Loucy (cell line): ENCODE measurements around the gene CCDC187.

Experiments
- H2AFZ ChIP-seq: fragments of 200-600 bp; sonication (generic); 2 replicates; pipeline ENCODE4 v1.6.0; 2016; ENCODE audit warnings: antibody characterized with exemption, mild to moderate bottlenecking, low read length, moderate library complexity
- H3F3A ChIP-seq: fragments of 200-600 bp; 2 replicates; pipeline ENCODE4 v1.6.0; 2016; ENCODE audit warnings: antibody characterized with exemption, low read depth, mild to moderate bottlenecking
- H3K27me3 ChIP-seq: fragments of 200-600 bp; sonication (generic); 2 replicates; pipeline ENCODE4 v1.6.1; 2014; ENCODE audit warnings: low read length, mild to moderate bottlenecking; ENCODE audit not compliant: insufficient read depth, poor library complexity, severe bottlenecking
- H3K36me3 ChIP-seq: fragments of 200-600 bp; sonication (generic); 2 replicates; pipeline ENCODE4 v1.6.1; 2016; ENCODE audit warnings: low read length; ENCODE audit not compliant: insufficient read depth
- H3K4me1 ChIP-seq: fragments of 200-600 bp; sonication (generic); 2 replicates; pipeline ENCODE4 v1.5.1; 2014; ENCODE audit warnings: low read length, mild to moderate bottlenecking; ENCODE audit not compliant: insufficient read depth, poor library complexity, severe bottlenecking
- H3K4me2 ChIP-seq: fragments of 200-600 bp; sonication (generic); 2 replicates; pipeline ENCODE4 v1.6.0; 2014; ENCODE audit warnings: antibody characterized with exemption, low read length, low read depth, mild to moderate bottlenecking; ENCODE audit not compliant: poor library complexity, severe bottlenecking
- H3K4me3 ChIP-seq: fragments of 200-600 bp; sonication (generic); 2 replicates; pipeline ENCODE4 v1.5.1; 2014; ENCODE audit warnings: low read length, mild to moderate bottlenecking, mixed read lengths; ENCODE audit not compliant: poor library complexity, severe bottlenecking
- H3K79me2 ChIP-seq: fragments of 200-600 bp; sonication (generic); 2 replicates; pipeline ENCODE4 v1.6.1; 2014; ENCODE audit warnings: low read length; ENCODE audit not compliant: insufficient read depth
- H3K9ac ChIP-seq: fragments of 200-600 bp; sonication (generic); 2 replicates; pipeline ENCODE4 v1.6.0; 2014; ENCODE audit warnings: mild to moderate bottlenecking, low read depth, low read length, moderate library complexity; ENCODE audit not compliant: poor library complexity, severe bottlenecking
- H3K9me2 ChIP-seq: fragments of 200-600 bp; sonication (generic); replicated peaks from 2 replicates; pipeline ENCODE4 v1.6.1; 2016; ENCODE audit warnings: low read depth, low read length, mixed read lengths
- H3K9me3 ChIP-seq: fragments of 200-600 bp; sonication (generic); 2 replicates; pipeline ENCODE4 v1.6.1; 2014; ENCODE audit warnings: mild to moderate bottlenecking, antibody characterized with exemption, low read length, low read depth; ENCODE audit not compliant: insufficient read depth
- H4K20me1 ChIP-seq: fragments of 200-600 bp; sonication (generic); 2 replicates; pipeline ENCODE4 v1.6.0; 2014; ENCODE audit warnings: antibody characterized with exemption, low read length, mild to moderate bottlenecking; ENCODE audit not compliant: insufficient read depth, poor library complexity, severe bottlenecking
- EZH2phosphoT487 ChIP-seq: fragments of 200-600 bp; IDR thresholded peaks from 2 replicates; pipeline ENCODE4 v1.6.1; 2018; ENCODE audit warnings: antibody characterized with exemption, mild to moderate bottlenecking, moderate library complexity, borderline replicate concordance
- TF ChIP-seq, protein P1 (sequence below): fragments of 200-600 bp; sonication (generic); conservative IDR thresholded peaks from 2 replicates; pipeline ENCODE4 v1.5.1; 2014; ENCODE audit warnings: mild to moderate bottlenecking, antibody characterized with exemption, low read length

The CCDC187 gene

DNA sequence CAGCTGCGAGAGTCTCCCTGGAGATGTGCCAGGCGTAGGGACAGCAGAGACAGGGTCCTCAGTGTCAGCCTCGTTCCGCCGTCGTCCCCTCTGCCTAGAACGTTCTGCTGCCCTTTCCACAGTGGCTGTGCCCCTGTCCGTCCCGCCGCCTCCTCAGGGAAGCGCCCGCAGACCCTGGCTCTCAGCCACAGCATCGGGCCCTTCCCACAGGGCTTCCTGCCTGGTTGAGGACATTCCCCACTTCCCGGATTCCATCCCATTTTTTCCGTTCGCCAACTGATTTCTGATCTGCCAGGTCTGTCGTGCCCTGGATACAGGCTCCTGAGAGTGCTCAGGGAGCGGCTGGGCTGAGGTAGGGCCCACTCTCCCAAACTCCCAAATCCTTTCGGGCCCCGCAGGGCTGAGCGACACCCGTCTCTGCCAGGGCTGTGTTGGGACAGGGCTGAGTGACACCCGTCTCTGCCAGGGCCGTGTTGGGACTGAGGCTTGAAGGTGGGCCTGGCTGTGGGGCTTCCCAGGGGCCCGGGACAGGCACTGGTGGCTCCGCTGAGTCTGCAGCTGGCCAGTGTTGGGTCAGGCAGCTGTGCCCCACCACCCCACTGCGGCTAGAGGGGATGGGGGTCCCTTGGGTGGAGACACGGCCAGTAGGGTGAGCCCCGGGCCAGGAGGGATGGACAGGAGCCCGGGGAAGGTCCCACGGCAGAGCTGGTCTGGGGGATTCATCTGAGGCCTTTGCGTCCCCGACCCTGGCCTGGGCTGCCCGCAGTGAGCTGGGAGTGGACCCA, 43.8 kb upstream of the CCDC187 start:
- TF ChIP-seq EZH2phosphoT487 = no peak
- TF ChIP-seq, protein P1, sequence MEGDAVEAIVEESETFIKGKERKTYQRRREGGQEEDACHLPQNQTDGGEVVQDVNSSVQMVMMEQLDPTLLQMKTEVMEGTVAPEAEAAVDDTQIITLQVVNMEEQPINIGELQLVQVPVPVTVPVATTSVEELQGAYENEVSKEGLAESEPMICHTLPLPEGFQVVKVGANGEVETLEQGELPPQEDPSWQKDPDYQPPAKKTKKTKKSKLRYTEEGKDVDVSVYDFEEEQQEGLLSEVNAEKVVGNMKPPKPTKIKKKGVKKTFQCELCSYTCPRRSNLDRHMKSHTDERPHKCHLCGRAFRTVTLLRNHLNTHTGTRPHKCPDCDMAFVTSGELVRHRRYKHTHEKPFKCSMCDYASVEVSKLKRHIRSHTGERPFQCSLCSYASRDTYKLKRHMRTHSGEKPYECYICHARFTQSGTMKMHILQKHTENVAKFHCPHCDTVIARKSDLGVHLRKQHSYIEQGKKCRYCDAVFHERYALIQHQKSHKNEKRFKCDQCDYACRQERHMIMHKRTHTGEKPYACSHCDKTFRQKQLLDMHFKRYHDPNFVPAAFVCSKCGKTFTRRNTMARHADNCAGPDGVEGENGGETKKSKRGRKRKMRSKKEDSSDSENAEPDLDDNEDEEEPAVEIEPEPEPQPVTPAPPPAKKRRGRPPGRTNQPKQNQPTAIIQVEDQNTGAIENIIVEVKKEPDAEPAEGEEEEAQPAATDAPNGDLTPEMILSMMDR = no peak
- Histone ChIP-seq H2AFZ (no peak overlapping the region), H3K9ac (no peak overlapping the region), H3K27me3 (no peaks in the 10 kb centered on the region), H3K4me3 (no peak overlapping the region), H3K36me3 (no peaks in the 10 kb centered on the region), H3K79me2 (no peaks in the 10 kb centered on the region), H3F3A (no peaks in the 10 kb centered on the region), H4K20me1 (no peaks in the 10 kb centered on the region), H3K9me2 (no peaks in the 10 kb centered on the region), H3K4me1 (no peaks in the 10 kb centered on the region), H3K4me2 (no peak overlapping the region), H3K9me3 (no peaks in the 10 kb centered on the region)

DNA sequence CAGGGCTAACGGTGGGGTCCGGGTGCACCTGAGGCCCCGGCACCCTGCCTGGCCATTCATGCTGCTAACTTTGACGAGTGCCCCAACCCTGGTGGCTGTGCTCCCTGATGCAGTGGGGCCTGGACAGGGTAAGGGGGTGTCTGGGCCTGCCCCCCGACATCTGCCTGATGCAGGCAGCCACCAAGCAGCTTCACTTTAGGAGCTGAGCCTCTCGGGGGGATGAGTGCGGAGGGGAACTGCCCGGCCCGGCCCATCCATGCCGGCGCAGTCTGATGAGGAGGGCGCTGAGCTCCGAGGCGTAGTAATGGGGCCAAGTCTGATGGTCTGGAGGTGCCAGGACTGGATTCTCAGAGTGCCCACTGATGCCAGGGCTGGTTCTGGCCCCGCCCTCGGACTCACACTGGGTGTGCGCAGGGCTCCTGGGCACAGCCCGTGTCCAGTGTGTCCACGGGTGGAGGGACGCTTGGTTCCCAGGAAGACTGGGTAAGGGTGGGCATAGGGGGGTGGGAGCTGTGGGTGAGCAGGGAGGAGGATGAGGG, 43.1 kb upstream of the CCDC187 start:
- Histone ChIP-seq H3K36me3 (no peaks in the 10 kb centered on the region), H4K20me1 (no peaks in the 10 kb centered on the region)

DNA sequence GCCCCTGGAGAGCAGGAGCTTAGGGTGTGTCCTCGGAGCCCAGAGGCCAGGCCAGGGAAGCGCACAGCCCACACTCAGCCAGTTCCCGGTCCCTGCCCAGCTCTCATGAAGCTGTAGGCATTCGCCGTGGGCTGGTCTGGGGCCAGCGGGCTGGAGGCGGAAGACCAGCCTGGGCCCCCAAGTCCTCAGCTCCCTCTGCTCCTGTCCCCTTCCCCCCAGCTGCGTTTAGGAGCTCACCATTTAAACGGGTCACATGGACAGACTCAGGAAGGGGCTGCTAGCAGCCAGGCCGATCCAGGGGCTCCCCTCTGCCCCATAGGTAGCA, 42.2 kb upstream of the CCDC187 start:
- Histone ChIP-seq H3K9ac (no peak overlapping the region), H3K4me1 (no peaks in the 10 kb centered on the region), H2AFZ (no peak overlapping the region), H4K20me1 (no peaks in the 10 kb centered on the region), H3F3A (no peaks in the 10 kb centered on the region), H3K79me2 (no peaks in the 10 kb centered on the region), H3K4me2 (no peak overlapping the region), H3K9me2 (no peaks in the 10 kb centered on the region), H3K36me3 (no peaks in the 10 kb centered on the region), H3K4me3 (no peak overlapping the region), H3K9me3 (no peaks in the 10 kb centered on the region), H3K27me3 (no peaks in the 10 kb centered on the region)
- TF ChIP-seq, protein P1 = no peak

More for the DNA sequence above, 43.1 kb upstream of the CCDC187 start:
- no peak overlapping the region for H3K4me2 ChIP-seq
- H2AFZ ChIP-seq = no peak overlapping the region
- TF ChIP-seq, protein P1 = no peak
- no peak for TF ChIP-seq EZH2phosphoT487
- no peaks in the 10 kb centered on the region for H3K4me1 ChIP-seq
- no peak overlapping the region for H3K4me3 ChIP-seq
- no peaks in the 10 kb centered on the region for H3F3A ChIP-seq
- H3K9ac ChIP-seq = no peak overlapping the region
- H3K27me3 ChIP-seq = no peaks in the 10 kb centered on the region
- no peaks in the 10 kb centered on the region for H3K9me3 ChIP-seq
- H3K9me2 ChIP-seq = no peaks in the 10 kb centered on the region
- no peaks in the 10 kb centered on the region for H3K79me2 ChIP-seq
